Peyer's patch (tissue), 4 donors: ENCODE results near the gene CCNT1. TPM values are rescaled to one million over a fixed set of nuclear protein-coding genes. Genes with fewer than 3 reads are reported as not detected.

Source experiments
- DNase-seq, 3 donors: peaks; one replicate each; pipeline ENCODE4 v3.0.0-alpha.2; 2017 to 2019
- H3K27ac ChIP-seq, 4 donors: fragments of 200-600 bp; sonication (generic); one replicate each; pipeline ENCODE4 v1.5.1; 2016 to 2019
- H3K27me3 ChIP-seq, 2 donors: fragments of 200-600 bp; sonication (generic); one replicate each; pipeline ENCODE4 v1.5.1; 2019
- H3K36me3 ChIP-seq, 3 donors: fragments of 200-600 bp; sonication (generic); one replicate each; pipeline ENCODE4 v1.5.1; 2016 to 2019
- H3K4me1 ChIP-seq, 4 donors: fragments of 200-600 bp; sonication (generic); one replicate each; pipeline ENCODE4 v1.5.1; 2016 to 2019
- H3K4me3 ChIP-seq, 4 donors: fragments of 200-600 bp; sonication (generic); 1 replicate in 3 of 4; 2 replicates in 1 of 4; pipeline ENCODE4 v1.5.1; 2016 to 2019; ENCODE audit warnings: mild to moderate bottlenecking in 1 of 4
- H3K9me3 ChIP-seq, 4 donors: fragments of 200-600 bp; sonication (generic); one replicate each; pipeline ENCODE4 v1.5.1; 2016 to 2019; ENCODE audit warnings: mild to moderate bottlenecking in 1 of 4
- CTCF ChIP-seq, 6 experiments: fragments of 450-650 bp in 4 of 6; fragments of 200-600 bp in 2 of 6; sonication (generic) in 1 of 6; IDR thresholded peaks; one replicate each; pipeline ENCODE4 v1.5.1; 2017 to 2019; ENCODE audit warnings: antibody characterized with exemption in 6 of 6, mild to moderate bottlenecking in 3 of 6, moderate library complexity in 1 of 6
- POLR2A ChIP-seq, 2 donors: fragments of 450-650 bp; IDR thresholded peaks; one replicate each; pipeline ENCODE4 v1.5.1; 2017; ENCODE audit warnings: antibody characterized with exemption in 2 of 2, mild to moderate bottlenecking in 2 of 2, moderate library complexity in 2 of 2
- total RNA-seq, 4 donors: library from RNA; depleted of rRNA; stranded (reverse); fragments of >200 nt; gene quantifications; one replicate each; pipeline ENCODE4 v1.1.0, GENCODE V29; 2016

The CCNT1 gene
- total RNA-seq, 4 donors from 2014 or later, result 29.6 to 68.5 (median 42.9) TPM

- peaks cover 0 to 35% (median 9%) of the 10 kb centered on the region in 4 donors for H3K4me1 ChIP-seq
- H3K4me3 ChIP-seq, result peak overlapping the region; percentile 66 to 98 (median 96)
- TF ChIP-seq CTCF (IDR thresholded peaks at IDR 0.05), result no peak
- no peak for TF ChIP-seq POLR2A (IDR thresholded peaks at IDR 0.05)
- DNase-seq, result no peak
- no peaks in the 10 kb centered on the region for H3K9me3 ChIP-seq
- no peaks in the 10 kb centered on the region for H3K27me3 ChIP-seq
- peaks cover 0 to 35% (median 0%) of the 10 kb centered on the region in 3 donors for H3K36me3 ChIP-seq
- H3K27ac ChIP-seq, result no peak overlapping the region
Measured at GRCh38 chr12:48680861-48681260, 35.6 kb downstream of the CCNT1 start.

GRCh38 chr12:48678551-48679185 lies 37.8 kb downstream of the CCNT1 start:
- DNase-seq, result no peak
- Histone ChIP-seq H3K4me3 (no peak overlapping the region), H3K4me1 (peaks cover 0 to 35% (median 9%) of the 10 kb centered on the region in 4 donors), H3K9me3 (no peaks in the 10 kb centered on the region), H3K27me3 (no peaks in the 10 kb centered on the region), H3K27ac (no peak overlapping the region), H3K36me3 (peaks cover 0 to 54% (median 4%) of the 10 kb centered on the region in 3 donors)
- TF ChIP-seq POLR2A (IDR thresholded peaks at IDR 0.05) (no peak), CTCF (IDR thresholded peaks at IDR 0.05) (no peak)

- TF ChIP-seq CTCF (IDR thresholded peaks at IDR 0.05) (no peak), POLR2A (IDR thresholded peaks at IDR 0.05) (no peak)
Measured at GRCh38 chr12:48671231-48671856, 45.2 kb downstream of the CCNT1 start.

GRCh38 chr12:48668996-48669395 lies 47.5 kb downstream of the CCNT1 start:
- no peaks in the 10 kb centered on the region for H3K9me3 ChIP-seq
- no peak for TF ChIP-seq POLR2A (IDR thresholded peaks at IDR 0.05)
- no peak for TF ChIP-seq CTCF (IDR thresholded peaks at IDR 0.05)
- peaks cover 0 to 100% (median 6%) of the 10 kb centered on the region in 3 donors for H3K36me3 ChIP-seq
- no peak for DNase-seq
- no peaks in the 10 kb centered on the region for H3K27me3 ChIP-seq
- H3K27ac ChIP-seq, result no peak overlapping the region
- no peak overlapping the region for H3K4me3 ChIP-seq
- no peaks in the 10 kb centered on the region for H3K4me1 ChIP-seq

More at GRCh38 chr12:48671231-48671856, 45.2 kb downstream of the CCNT1 start:
- Histone ChIP-seq H3K9me3 (no peaks in the 10 kb centered on the region), H3K27me3 (no peaks in the 10 kb centered on the region), H3K4me1 (no peaks in the 10 kb centered on the region), H3K4me3 (no peak overlapping the region), H3K36me3 (peaks cover 0 to 98% (median 10%) of the 10 kb centered on the region in 3 donors), H3K27ac (no peak overlapping the region)
- DNase-seq, result no peak

GRCh38 chr12:48659863-48660262 lies 56.6 kb downstream of the CCNT1 start:
- no peaks in the 10 kb centered on the region for H3K4me1 ChIP-seq
- TF ChIP-seq POLR2A (IDR thresholded peaks at IDR 0.05), result no peak
- TF ChIP-seq CTCF (IDR thresholded peaks at IDR 0.05), result no peak
- H3K27me3 ChIP-seq, result no peaks in the 10 kb centered on the region
- no peaks in the 10 kb centered on the region for H3K9me3 ChIP-seq
- no peak overlapping the region for H3K27ac ChIP-seq
- peaks cover 0 to 94% (median 0%) of the 10 kb centered on the region in 3 donors for H3K36me3 ChIP-seq
- DNase-seq, result no peak
- no peak overlapping the region for H3K4me3 ChIP-seq
